Activated B cell treated with CpG ODN at 0.5 μM for 24 hours (primary cell): ENCODE data around the gene ACOX3. TPM values are rescaled to one million over a fixed set of nuclear protein-coding genes. Genes with fewer than 3 reads are reported as not detected.
"Not testable (repeated sequence)": the region's sequence is repeated elsewhere in the genome, so short reads cannot be mapped to it uniquely, and the experiment has no call there.

Source experiments
- ATAC-seq: fragments of 200-7000 bp; cut with Tn5 transposase; one replicate; pipeline ENCODE4 v1.10.0; 2021; ENCODE audit warnings: low read depth, mild to moderate bottlenecking, moderate library complexity
- CTCF ChIA-PET: fragments of 350-600 bp; sonication (Branson Sonifier 250); formaldehyde crosslinking; loops from one replicate; lab custom pipeline; 2021; ENCODE audit warnings: antibody characterized with exemption; lab: Charles Lee
- POLR2A ChIA-PET: fragments of 350-600 bp; sonication (Branson Sonifier 250); formaldehyde crosslinking; loops from one replicate; lab custom pipeline; 2021; ENCODE audit warnings: antibody characterized with exemption; lab: Charles Lee
- DNase-seq: peaks from one replicate; pipeline ENCODE4 v3.0.0; 2022
- H3K27ac Mint-ChIP-seq: one replicate; pipeline ENCODE4 v1.8.0; 2020; ENCODE audit warnings: mixed read lengths
- H3K27me3 Mint-ChIP-seq: one replicate; pipeline ENCODE4 v1.8.0; 2021; ENCODE audit warnings: mixed read lengths
- H3K36me3 Mint-ChIP-seq: one replicate; pipeline ENCODE4 v1.8.0; 2021; ENCODE audit warnings: low read depth, mixed read lengths
- H3K4me1 Mint-ChIP-seq: one replicate; pipeline ENCODE4 v1.8.0; 2021; ENCODE audit warnings: mixed read lengths
- H3K4me3 Mint-ChIP-seq: one replicate; pipeline ENCODE4 v1.8.0; 2020; ENCODE audit warnings: mild to moderate bottlenecking, mixed read lengths
- H3K9me3 Mint-ChIP-seq: one replicate; pipeline ENCODE4 v1.8.0; 2020; ENCODE audit warnings: mixed read lengths
- CTCF ChIP-seq: fragments of 200-600 bp; IDR thresholded peaks from one replicate; pipeline ENCODE4 v1.8.0; 2022; ENCODE audit warnings: antibody characterized with exemption, mild to moderate bottlenecking
- intact Hi-C: fragments of 100-400 bp; cut with micrococcal nuclease; formaldehyde crosslinking; loops from one replicate; pipeline ENCODE4 v1.15.1; 2024
- total RNA-seq: library from RNA; stranded (reverse); gene quantifications from 2 replicates; pipeline ENCODE4 v1.2.3, GENCODE V29; 2022

ACOX3 gene
- total RNA-seq, 1 donor from 2014 or later, result 20.6 TPM

GRCh38 chr4:8341691-8342090 is 98.8 kb downstream of the ACOX3 start:
- Mint-ChIP-seq H3K4me3 (no peak overlapping the region), H3K9me3 (peaks cover 4% of the 10 kb centered on the region), H3K4me1 (no peaks in the 10 kb centered on the region), H3K27me3 (peaks cover 6% of the 10 kb centered on the region), H3K27ac (no peak overlapping the region), H3K36me3 (no peaks in the 10 kb centered on the region)
- TF ChIP-seq CTCF, result no peak
- intact Hi-C loops, result no loop called here
- POLR2A ChIA-PET, result no interaction called here
- DNase-seq (no peak), ATAC-seq (no peak)
- CTCF ChIA-PET, result no interaction called here

GRCh38 chr4:8341281-8341680 is 99.2 kb downstream of the ACOX3 start:
- DNase-seq, H3K27me3 Mint-ChIP-seq, H3K9me3 Mint-ChIP-seq, POLR2A ChIA-PET, CTCF ChIA-PET, H3K4me3 Mint-ChIP-seq, H3K4me1 Mint-ChIP-seq, H3K36me3 Mint-ChIP-seq, H3K27ac Mint-ChIP-seq, ATAC-seq, intact Hi-C loops: not testable (repeated sequence)

- CTCF ChIA-PET, result no interaction called here
- Mint-ChIP-seq H3K27ac (no peak overlapping the region), H3K36me3 (no peaks in the 10 kb centered on the region), H3K4me1 (no peaks in the 10 kb centered on the region), H3K4me3 (no peak overlapping the region), H3K9me3 (peaks cover 11% of the 10 kb centered on the region), H3K27me3 (peaks cover 6% of the 10 kb centered on the region)
- intact Hi-C loops, result no loop called here
- DNase-seq (no peak), ATAC-seq (no peak)
- POLR2A ChIA-PET, result no interaction called here
- no peak for TF ChIP-seq CTCF
Measured at GRCh38 chr4:8340781-8341241, 99.7 kb downstream of the ACOX3 start.

- H3K27ac Mint-ChIP-seq, result no peak overlapping the region
- POLR2A ChIA-PET, result no interaction called here
- no peaks in the 10 kb centered on the region for H3K4me1 Mint-ChIP-seq
- no peak for DNase-seq
- TF ChIP-seq CTCF, result no peak
- H3K27me3 Mint-ChIP-seq, result peaks cover 6% of the 10 kb centered on the region
- no peak for ATAC-seq
- intact Hi-C loops, result no loop called here
- CTCF ChIA-PET, result no interaction called here
- no peak overlapping the region for H3K4me3 Mint-ChIP-seq
- peaks cover 12% of the 10 kb centered on the region for H3K9me3 Mint-ChIP-seq
- H3K36me3 Mint-ChIP-seq, result no peaks in the 10 kb centered on the region
Measured at GRCh38 chr4:8338351-8338961, 102.1 kb downstream of the ACOX3 start.

GRCh38 chr4:8336412-8337075 is 104.0 kb downstream of the ACOX3 start:
- ATAC-seq (no peak), DNase-seq (no peak)
- Mint-ChIP-seq H3K36me3 (no peaks in the 10 kb centered on the region), H3K27me3 (peaks cover 9% of the 10 kb centered on the region), H3K4me1 (no peaks in the 10 kb centered on the region), H3K4me3 (no peak overlapping the region), H3K9me3 (peaks cover 17% of the 10 kb centered on the region), H3K27ac (no peak overlapping the region)
- CTCF ChIA-PET, result no interaction called here
- POLR2A ChIA-PET, result no interaction called here
- intact Hi-C loops, result no loop called here
- TF ChIP-seq CTCF, result no peak
